Erythroblast (primary cell): ENCODE data around the gene GPR50.

Experiments
- DNase-seq, 2 experiments: peaks; one replicate each; lab custom pipeline; 2025; lab: John Stamatoyannopoulos, UW
- GATA1 ChIP-seq: IDR thresholded peaks from 2 replicates; pipeline ENCODE4 v1.6.1; 2011; ENCODE audit warnings: low read depth, mild to moderate bottlenecking, control low read depth, low read length, moderate library complexity
- POLR2A ChIP-seq: IDR thresholded peaks from 2 replicates; pipeline ENCODE4 v1.6.1; 2011; ENCODE audit warnings: mild to moderate bottlenecking, low read length

Gene GPR50

DNA sequence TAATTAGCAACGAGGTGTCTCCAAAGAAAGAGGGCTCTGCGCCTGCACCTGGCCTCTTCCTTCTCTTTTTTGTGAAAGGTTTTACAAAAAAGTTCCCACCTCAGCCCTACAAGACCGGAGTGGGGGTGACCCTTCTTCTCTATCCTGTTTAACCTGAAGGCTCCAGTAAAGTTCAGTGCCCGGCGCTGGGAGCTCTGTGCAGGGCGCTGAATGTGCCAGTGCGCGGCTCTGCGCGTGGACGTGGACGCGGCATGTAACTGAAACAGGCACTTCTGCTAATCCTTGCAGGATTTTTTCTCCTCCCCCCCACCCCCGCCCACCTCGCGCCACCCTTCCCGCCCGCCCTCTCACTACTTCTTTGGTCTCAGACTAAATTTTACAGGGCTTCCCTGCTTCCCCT lies 2.4 kb downstream of the GPR50 start:
- TF ChIP-seq GATA1 (no peak), POLR2A (no peak)
- DNase-seq: no peak

DNA sequence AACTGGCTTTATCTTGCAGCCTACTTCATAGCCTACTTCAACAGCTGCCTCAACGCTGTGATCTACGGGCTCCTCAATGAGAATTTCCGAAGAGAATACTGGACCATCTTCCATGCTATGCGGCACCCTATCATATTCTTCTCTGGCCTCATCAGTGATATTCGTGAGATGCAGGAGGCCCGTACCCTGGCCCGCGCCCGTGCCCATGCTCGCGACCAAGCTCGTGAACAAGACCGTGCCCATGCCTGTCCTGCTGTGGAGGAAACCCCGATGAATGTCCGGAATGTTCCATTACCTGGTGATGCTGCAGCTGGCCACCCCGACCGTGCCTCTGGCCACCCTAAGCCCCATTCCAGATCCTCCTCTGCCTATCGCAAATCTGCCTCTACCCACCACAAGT lies 4.0 kb downstream of the GPR50 start:
- no peak for TF ChIP-seq GATA1
- no peak for TF ChIP-seq POLR2A

GRCh38 chrX:151181088-151181487 lies 4.7 kb downstream of the GPR50 start:
- TF ChIP-seq POLR2A (no peak), GATA1 (no peak)
- no peak for DNase-seq

More for the DNA sequence above, 4.0 kb downstream of the GPR50 start:
- DNase-seq: no peak

GRCh38 chrX:151183233-151183753 lies 6.9 kb downstream of the GPR50 start:
- no peak for DNase-seq
- TF ChIP-seq GATA1: no peak
- TF ChIP-seq POLR2A: no peak

DNA sequence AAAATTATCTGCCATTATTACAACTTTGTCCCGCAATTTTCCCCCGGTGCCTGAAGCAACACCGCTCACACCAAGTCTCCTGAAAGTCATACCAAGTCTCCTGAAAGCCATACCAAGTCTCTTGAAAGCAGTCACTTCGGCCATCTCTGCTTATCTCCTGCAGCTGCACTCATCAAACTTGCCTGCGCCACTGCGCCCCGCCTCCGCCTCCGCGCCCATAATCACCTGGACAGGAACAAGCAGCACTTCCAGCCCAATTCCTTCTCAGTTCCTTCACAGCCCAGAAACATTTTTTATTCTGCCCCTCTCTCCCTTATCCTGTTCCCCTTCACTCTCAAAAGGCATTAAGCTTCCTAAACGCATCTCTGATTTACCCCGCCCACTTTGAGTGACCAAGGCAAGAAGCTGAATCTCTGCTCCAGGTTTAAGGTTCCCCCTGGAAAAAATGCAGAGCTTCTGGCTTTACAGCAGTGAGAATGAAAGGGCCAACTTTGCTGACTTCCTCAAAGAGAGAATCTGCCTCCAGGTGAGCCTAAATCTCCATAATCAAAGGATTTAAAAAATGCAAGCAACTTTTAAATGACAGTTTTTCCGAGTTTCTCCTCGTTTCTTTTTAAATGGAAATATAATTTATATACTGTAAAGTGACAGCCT lies 7.7 kb downstream of the GPR50 start:
- DNase-seq: no peak
- TF ChIP-seq POLR2A: no peak

DNA sequence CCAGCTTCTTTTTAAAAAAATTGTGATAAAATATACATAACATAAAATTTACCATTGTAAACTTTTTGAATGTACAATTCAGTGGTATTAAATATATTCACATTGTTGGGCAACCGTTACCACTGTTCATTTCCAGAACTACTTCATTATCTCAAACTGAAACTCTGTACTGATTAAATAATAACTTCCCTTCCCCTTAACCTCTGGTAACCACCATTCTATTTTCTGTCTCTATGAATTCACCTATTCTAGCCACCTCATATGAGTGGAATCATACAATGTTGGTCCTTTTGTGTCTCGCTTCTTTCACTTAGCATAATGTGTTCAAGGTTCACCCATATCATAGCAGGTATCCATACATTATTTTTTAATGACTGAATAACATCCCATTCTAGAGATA lies 8.3 kb downstream of the GPR50 start:
- TF ChIP-seq POLR2A (no peak), GATA1 (no peak)

DNA sequence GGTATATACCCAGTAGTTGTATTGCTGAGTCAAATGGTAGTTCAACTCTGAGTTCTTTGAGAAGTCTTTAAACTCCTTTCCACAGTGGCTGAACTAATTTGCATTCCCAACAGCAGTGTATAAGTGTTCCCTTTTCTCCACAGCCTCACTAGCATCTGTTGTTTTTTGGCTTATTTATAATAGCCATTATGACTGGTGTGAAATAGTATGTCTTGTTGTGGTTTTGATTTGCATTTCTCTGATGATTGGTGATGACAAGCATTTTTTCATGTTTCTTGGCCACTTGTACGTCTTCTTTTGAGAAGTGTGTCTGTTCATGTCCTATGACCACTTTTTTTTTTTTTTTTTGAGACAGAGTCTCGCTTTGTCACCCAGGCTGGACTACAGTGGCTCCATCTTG lies 30.5 kb downstream of the GPR50 start:
- DNase-seq: no peak
- TF ChIP-seq POLR2A: no peak
- TF ChIP-seq GATA1: no peak

More for the DNA sequence above, 8.3 kb downstream of the GPR50 start:
- DNase-seq: no peak

DNA sequence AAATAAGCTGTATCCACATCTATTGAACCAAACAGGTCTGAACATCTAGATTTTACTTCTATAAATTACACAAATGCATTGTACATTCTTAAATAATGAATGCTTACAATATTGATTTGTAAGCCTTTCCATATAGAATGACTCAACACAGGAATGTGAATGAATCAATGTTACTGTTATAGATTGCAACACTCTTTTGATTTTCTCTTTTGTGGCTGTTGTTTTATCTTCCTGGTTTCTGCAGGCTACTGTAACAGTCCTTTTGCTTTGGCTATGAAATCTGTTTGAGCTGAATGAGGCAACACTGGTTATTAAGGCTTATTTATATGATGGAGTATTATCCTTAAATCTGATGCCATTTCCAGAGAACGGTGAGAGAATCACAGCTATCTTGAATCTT lies 49.5 kb downstream of the GPR50 start:
- no peak for DNase-seq

GRCh38 chrX:151226941-151227340 lies 50.6 kb downstream of the GPR50 start:
- no peak for DNase-seq
- TF ChIP-seq POLR2A (no peak), GATA1 (no peak)

More for the DNA sequence above, 49.5 kb downstream of the GPR50 start:
- no peak for TF ChIP-seq GATA1
- TF ChIP-seq POLR2A: no peak

DNA sequence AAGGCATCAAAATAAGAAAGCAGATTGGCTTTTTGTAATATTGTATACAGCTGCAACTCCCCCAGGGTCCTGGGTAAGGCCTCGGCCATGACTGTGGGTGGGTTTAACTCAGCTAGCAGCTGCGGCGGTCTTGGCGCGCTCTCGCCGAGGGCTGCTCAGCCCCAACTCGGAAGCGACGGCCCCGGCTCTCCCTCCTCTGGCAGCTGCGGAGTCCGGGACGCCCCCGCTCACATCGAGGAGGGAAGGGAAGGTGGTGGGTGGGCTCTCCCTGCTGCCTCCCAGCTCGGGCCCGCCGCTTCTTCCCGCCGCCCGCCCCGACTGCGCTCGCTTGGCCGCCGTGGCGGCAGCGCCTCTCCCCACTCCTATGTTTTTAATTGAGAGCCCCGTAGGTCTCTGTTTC lies 51.2 kb downstream of the GPR50 start:
- no peak for TF ChIP-seq POLR2A
- TF ChIP-seq GATA1: no peak
- DNase-seq: no peak

GRCh38 chrX:151228935-151229334 lies 52.6 kb downstream of the GPR50 start:
- DNase-seq: no peak
- TF ChIP-seq POLR2A: no peak
- TF ChIP-seq GATA1: no peak
